ENCODE results near the gene COMTD1.
A peak's percentile ranks its signal among the peaks of the same experiment; 100 is the strongest.
"Not testable (repeated sequence)": the region's sequence is repeated elsewhere in the genome, so short reads cannot be mapped to it uniquely, and the experiment has no call there.

COMTD1 gene

GRCh38 chr10:75223507-75223906 lies 12.2 kb downstream of the COMTD1 start:
- no peak for DNase-seq (ENCODE audit: low read depth)
- no peak overlapping the region for H3K4me3 ChIP-seq (ENCODE audit: low read depth, low read length)
- TF ChIP-seq CTCF (IDR thresholded peaks at IDR 0.05; ENCODE audit: low read depth, low read length, missing control alignments), result no peak

DNA sequence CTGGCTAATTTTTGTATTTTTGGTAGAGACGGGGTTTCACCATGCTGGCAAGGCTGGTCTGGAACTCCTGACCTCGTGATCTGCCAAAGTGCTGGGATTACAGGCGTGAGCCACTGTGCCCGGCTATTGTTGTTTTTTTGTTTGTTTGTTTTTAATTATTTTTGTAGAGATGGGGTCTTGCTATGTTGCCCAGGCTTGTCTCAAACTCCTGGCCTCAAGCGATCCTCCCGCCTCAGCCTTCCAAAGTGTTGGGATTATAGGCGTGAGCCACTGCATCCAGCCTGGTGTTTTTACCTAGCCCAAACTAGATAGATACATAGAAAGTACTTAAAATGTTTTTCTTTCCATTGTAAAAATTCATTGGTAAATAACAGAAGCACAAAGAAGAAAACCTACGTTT lies 14.3 kb downstream of the COMTD1 start:
- not testable (repeated sequence) for DNase-seq (ENCODE audit: low read depth); H3K4me3 ChIP-seq (ENCODE audit: low read depth, low read length)

- no peak for TF ChIP-seq CTCF (IDR thresholded peaks at IDR 0.05; ENCODE audit: low read depth, low read length, missing control alignments)
- no peak for DNase-seq (ENCODE audit: low read depth)
- H3K4me3 ChIP-seq (ENCODE audit: low read depth, low read length), result no peak overlapping the region
Observed at GRCh38 chr10:75220274-75220673, 15.5 kb downstream of the COMTD1 start.

GRCh38 chr10:75212343-75212742 lies 23.4 kb downstream of the COMTD1 start:
- TF ChIP-seq CTCF (IDR thresholded peaks at IDR 0.05; ENCODE audit: low read depth, low read length, missing control alignments), result no peak
- H3K4me3 ChIP-seq (ENCODE audit: low read depth, low read length), result peak overlapping the region; percentile 99
- DNase-seq (ENCODE audit: low read depth), result no peak

- no peak for TF ChIP-seq CTCF (IDR thresholded peaks at IDR 0.05; ENCODE audit: low read depth, low read length, missing control alignments)
- H3K4me3 ChIP-seq (ENCODE audit: low read depth, low read length), result peak overlapping the region; percentile 99
- no peak for DNase-seq (ENCODE audit: low read depth)
Observed at GRCh38 chr10:75211007-75211691, 24.6 kb downstream of the COMTD1 start.

DNA sequence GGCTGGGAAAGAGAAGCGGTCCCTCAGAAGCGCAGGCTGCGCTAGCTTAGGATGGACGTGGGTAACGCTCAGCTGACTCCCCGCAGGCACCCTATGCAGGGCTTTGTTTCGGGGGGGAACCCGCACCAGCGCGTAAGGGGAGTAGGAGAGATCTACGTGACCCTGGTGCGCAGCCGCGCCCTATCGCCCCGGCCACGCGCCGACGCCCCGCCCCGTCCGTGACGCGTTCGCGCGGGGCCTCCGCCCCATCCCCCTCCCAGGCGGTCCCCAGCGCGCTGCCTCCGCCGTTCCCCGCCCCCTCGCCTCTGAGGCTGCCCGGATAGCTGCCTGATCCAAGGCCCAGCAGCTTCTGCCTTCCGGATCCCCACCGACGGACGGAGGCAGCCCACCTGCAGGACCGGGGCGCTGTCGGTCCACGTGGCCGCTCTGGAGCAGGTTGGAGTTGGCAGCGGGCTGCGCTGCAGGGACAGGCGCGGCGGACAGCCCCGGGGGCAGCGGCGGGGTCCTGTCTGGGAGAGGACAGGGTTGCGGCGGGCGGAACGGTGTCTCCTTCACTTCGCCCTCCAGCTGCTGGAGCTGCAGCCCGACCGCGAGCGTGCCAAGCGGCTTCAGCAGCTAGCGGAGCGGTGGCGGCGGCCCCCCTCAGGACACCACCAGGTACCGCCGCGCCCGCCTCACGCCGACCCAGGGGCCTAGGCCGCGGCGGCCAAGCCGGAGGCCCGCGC lies 25.3 kb downstream of the COMTD1 start, which contains the start of gene VDAC2:
VDAC2 (plus strand) TSS at position 515 of the 725 bp plus-strand sequence. CDS start 363 bp downstream, outside the sequence.
- DNase-seq (ENCODE audit: low read depth), result peak; percentile 66
- peak within 1 kb of the TSS; percentile 99 for H3K4me3 ChIP-seq (ENCODE audit: low read depth, low read length)
- no peak for TF ChIP-seq CTCF (IDR thresholded peaks at IDR 0.05; ENCODE audit: low read depth, low read length, missing control alignments)

DNA sequence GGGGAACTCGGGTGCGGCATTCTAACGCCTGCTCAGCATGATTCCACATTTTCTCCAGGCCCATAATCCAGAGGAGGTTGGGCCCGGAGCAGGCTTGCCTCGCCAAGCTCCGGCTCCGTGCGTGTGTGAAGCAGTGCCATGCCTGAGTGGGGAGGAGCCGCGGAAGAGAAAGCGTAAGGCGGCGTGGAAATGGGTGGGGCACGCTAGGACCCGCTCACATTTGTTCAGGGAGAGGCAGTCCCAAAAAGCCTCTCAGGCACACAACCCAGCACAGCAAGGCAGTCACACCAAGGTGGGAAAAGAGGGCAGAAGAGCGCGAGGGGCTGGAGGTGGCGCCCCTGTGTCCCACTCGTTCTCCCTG lies 25.9 kb downstream of the COMTD1 start:
- DNase-seq (ENCODE audit: low read depth), result peak; percentile 49

More for the DNA sequence above, 25.9 kb downstream of the COMTD1 start:
- TF ChIP-seq CTCF (IDR thresholded peaks at IDR 0.05; ENCODE audit: low read depth, low read length, missing control alignments), result no peak
- H3K4me3 ChIP-seq (ENCODE audit: low read depth, low read length), result peak overlapping the region; percentile 99
